ENCODE results near the gene SCARB1.

DNA sequence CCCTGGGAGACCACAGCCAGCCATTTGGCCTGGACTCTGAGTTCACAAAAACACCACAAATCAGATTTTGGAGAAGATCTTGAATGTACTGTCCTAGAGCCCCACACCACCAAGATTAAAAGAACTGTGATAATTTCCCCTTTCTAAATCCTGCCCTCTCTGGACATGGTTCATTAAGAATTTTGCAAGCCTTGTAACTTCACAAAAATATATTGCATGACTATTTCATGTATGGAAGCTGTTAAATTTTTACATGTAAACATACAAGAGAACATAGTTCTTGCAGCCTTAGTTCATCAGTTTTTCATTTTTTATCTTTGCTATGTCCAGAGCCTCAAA is 97.0 kb downstream of the SCARB1 start:
- no peak for TF ChIP-seq POLR2A (IDR thresholded peaks at IDR 0.05)
- TF ChIP-seq, protein P1, sequence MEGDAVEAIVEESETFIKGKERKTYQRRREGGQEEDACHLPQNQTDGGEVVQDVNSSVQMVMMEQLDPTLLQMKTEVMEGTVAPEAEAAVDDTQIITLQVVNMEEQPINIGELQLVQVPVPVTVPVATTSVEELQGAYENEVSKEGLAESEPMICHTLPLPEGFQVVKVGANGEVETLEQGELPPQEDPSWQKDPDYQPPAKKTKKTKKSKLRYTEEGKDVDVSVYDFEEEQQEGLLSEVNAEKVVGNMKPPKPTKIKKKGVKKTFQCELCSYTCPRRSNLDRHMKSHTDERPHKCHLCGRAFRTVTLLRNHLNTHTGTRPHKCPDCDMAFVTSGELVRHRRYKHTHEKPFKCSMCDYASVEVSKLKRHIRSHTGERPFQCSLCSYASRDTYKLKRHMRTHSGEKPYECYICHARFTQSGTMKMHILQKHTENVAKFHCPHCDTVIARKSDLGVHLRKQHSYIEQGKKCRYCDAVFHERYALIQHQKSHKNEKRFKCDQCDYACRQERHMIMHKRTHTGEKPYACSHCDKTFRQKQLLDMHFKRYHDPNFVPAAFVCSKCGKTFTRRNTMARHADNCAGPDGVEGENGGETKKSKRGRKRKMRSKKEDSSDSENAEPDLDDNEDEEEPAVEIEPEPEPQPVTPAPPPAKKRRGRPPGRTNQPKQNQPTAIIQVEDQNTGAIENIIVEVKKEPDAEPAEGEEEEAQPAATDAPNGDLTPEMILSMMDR (IDR thresholded peaks at IDR 0.05) = no peak

All from right lobe of liver (tissue), 4 donors.